Activated T-helper 1 cell treated with anti-CD3 and anti-CD28 coated beads, Interleukin-12 subunit alpha, Interleukin-12 subunit beta, Interleukin-2, Interleukin-4 antibody, amounts not matched to agents 30 ng/mL and 10 ng/mL and 1 ng/mL, durations not matched to agents 14 hours and 24 hours and 36 hours (primary cell): Measurements from ENCODE around the gene GTF2A1L. TPM values are rescaled to one million over a fixed set of nuclear protein-coding genes. Genes with fewer than 3 reads are reported as not detected.
"Not testable (repeated sequence)": the region's sequence is repeated elsewhere in the genome, so short reads cannot be mapped to it uniquely, and the experiment has no call there.

Source experiments
- DNase-seq: peaks from one replicate; pipeline ENCODE4 v3.0.0; 2021; ENCODE audit warnings: low spot score
- H3K27ac Mint-ChIP-seq: one replicate; pipeline ENCODE4 v1.8.0; 2021; ENCODE audit warnings: mild to moderate bottlenecking, mixed read lengths
- H3K27me3 Mint-ChIP-seq: one replicate; pipeline ENCODE4 v1.8.0; 2022; ENCODE audit warnings: mild to moderate bottlenecking, moderate library complexity, mixed read lengths; ENCODE audit not compliant: insufficient read depth
- H3K36me3 Mint-ChIP-seq: one replicate; pipeline ENCODE4 v1.8.0; 2021; ENCODE audit warnings: low read depth, mixed read lengths
- H3K4me1 Mint-ChIP-seq: one replicate; pipeline ENCODE4 v1.8.0; 2021; ENCODE audit warnings: low read depth, mixed read lengths
- H3K4me3 Mint-ChIP-seq: one replicate; pipeline ENCODE4 v1.8.0; 2021; ENCODE audit warnings: mild to moderate bottlenecking, moderate library complexity, mixed read lengths
- H3K9me3 Mint-ChIP-seq: one replicate; pipeline ENCODE4 v1.8.0; 2021; ENCODE audit warnings: mixed read lengths
- intact Hi-C: fragments of 100-400 bp; cut with micrococcal nuclease; formaldehyde crosslinking; loops from one replicate; pipeline ENCODE4 v1.15.1; 2024
- total RNA-seq: library from RNA; stranded (reverse); gene quantifications from 2 replicates; pipeline ENCODE4 v1.2.3, GENCODE V29; 2022

GTF2A1L gene
- total RNA-seq, 1 donor from 2014 or later, result not detected

DNA sequence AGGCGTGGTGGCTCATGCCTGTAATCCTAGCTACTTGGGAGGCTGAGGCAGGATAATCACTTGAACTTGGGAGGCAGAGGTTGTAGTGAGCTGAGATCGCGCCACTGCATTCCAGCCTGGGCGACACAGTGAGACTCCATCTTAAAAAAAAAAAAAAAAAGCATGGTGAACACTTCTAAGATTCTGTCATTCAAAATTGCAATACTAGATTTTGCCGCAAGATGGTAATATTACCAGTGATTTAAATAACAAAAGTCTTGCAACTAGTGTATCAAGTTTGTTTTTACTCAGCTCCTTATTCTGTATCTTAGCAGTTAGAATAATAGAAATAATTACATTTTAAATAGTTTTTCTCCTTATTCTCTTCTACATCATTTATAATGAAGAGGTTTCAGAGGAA is 5.0 kb downstream of the GTF2A1L start:
- intact Hi-C loops, H3K4me3 Mint-ChIP-seq, DNase-seq: not testable (repeated sequence)

DNA sequence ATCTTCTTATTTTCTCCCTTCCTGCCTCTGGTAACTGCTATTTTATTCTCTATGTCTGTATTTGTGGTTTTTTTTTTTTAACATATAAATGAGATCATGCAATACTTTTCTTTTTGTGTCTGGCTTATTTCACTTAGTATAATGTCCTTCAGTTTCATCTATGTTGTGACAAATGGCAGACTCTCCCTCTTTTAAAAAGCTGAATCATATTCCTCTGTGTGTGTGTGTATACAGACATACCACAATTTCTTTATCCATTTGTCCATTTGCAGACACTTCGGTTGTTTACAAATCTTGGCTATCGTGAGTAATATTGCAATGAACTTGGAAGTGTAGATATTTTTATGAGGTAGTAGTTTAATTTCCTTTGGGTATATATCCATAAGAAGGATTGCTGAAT is 7.0 kb downstream of the GTF2A1L start:
- Mint-ChIP-seq H3K36me3 (no peaks in the 10 kb centered on the region), H3K27ac (no peak overlapping the region), H3K4me3 (no peak overlapping the region), H3K4me1 (no peaks in the 10 kb centered on the region), H3K27me3 (peaks cover 3% of the 10 kb centered on the region), H3K9me3 (no peaks in the 10 kb centered on the region)
- intact Hi-C loops, result no loop called here
- DNase-seq, result no peak

More for the DNA sequence above, 5.0 kb downstream of the GTF2A1L start:
- not testable (repeated sequence) for H3K36me3 Mint-ChIP-seq, H3K27ac Mint-ChIP-seq, H3K4me1 Mint-ChIP-seq, H3K9me3 Mint-ChIP-seq, H3K27me3 Mint-ChIP-seq

DNA sequence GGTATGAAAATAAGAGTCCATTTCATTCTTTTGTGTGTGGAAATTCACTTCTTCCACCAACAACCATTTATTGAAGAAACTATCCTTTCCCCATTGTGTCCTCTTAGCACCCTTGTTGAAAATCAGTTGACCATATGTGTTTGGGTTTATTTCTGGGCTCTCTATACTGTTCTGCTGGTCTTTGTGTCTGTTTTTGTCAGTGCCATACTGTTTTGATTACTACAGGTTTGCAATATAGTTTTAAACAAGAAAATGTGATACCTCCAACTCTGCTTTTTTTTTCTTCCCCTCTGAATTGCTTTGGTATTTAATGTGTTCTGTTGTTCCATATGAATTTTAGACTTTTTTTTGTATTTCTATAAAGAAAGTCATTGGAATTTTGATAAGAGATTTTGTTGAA is 8.4 kb downstream of the GTF2A1L start:
- Mint-ChIP-seq H3K27me3 (peaks cover 3% of the 10 kb centered on the region), H3K4me1 (no peaks in the 10 kb centered on the region), H3K9me3 (no peaks in the 10 kb centered on the region), H3K36me3 (no peaks in the 10 kb centered on the region), H3K27ac (no peak overlapping the region), H3K4me3 (no peak overlapping the region)
- intact Hi-C loops, result no loop called here
- no peak for DNase-seq

DNA sequence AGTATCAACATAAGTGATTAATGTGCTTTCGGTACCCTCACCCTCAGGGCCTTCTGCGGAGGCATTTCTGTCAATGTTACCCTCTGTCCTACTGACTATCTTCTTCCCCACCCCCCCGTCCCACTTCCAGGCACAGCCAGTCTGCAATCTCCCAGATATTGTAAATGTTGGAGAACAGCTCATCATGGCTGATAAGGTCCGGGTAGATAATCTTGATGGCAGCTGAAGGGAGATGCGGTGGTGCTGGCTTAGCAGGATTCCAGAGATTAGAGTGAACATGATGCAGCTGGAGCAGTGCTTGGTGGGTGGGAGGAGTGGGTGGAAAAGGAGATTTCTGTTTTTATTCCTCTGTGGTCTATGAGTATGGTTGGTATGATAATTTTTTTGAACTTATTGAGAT is 15.5 kb downstream of the GTF2A1L start:
- Mint-ChIP-seq H3K27ac (no peak overlapping the region), H3K4me1 (no peaks in the 10 kb centered on the region), H3K4me3 (no peak overlapping the region), H3K36me3 (no peaks in the 10 kb centered on the region), H3K27me3 (no peaks in the 10 kb centered on the region), H3K9me3 (no peaks in the 10 kb centered on the region)
- no peak for DNase-seq
- intact Hi-C loops, result no loop called here

DNA sequence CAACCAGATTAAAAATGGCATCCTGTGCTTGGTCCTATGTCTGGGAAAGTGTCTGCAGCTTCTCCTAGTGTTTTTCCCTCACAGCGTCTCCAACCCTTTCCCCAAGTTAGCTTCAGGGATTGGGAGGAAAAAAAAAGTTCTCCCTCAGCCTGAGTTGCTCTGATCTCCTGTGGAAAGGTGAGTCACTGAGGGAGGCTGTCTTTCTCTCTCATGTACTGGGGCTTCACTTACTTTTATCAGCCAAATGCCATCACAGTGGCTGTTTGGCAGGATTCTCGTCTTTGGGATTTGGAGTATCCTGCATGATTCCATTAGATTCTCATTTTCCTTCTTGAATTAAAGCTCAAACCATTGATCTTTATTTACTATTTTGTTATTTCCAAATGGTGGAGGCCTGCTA is 18.1 kb downstream of the GTF2A1L start:
- no peak overlapping the region for H3K27ac Mint-ChIP-seq
- H3K4me1 Mint-ChIP-seq, result no peaks in the 10 kb centered on the region

DNA sequence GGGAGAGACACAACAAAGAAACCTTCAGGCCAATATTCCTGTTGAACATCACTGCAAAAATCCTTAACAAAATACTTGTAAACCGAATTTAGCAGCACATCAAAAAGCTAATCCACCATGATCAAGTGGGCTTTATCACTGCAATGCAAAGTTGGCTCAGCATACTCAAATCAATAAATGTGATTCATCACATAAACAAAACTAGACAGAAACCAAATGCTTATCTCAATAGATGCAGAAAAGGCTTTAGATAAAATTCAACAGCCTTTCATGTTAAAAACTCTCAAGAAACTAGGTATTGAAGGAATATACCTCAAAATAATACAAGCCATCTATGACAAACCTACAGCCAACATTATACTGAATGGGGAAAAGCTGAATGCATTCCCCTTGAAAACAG is 20.6 kb downstream of the GTF2A1L start:
- Mint-ChIP-seq H3K36me3 (no peaks in the 10 kb centered on the region), H3K27me3 (peaks cover 7% of the 10 kb centered on the region), H3K4me3 (no peak overlapping the region), H3K27ac (no peak overlapping the region), H3K4me1 (no peaks in the 10 kb centered on the region), H3K9me3 (no peaks in the 10 kb centered on the region)
- no peak for DNase-seq
- intact Hi-C loops, result no loop called here

More for the DNA sequence above, 18.1 kb downstream of the GTF2A1L start:
- H3K27me3 Mint-ChIP-seq, result peaks cover 7% of the 10 kb centered on the region
- no peaks in the 10 kb centered on the region for H3K36me3 Mint-ChIP-seq
- no peak for DNase-seq
- intact Hi-C loops, result no loop called here
- no peaks in the 10 kb centered on the region for H3K9me3 Mint-ChIP-seq
- no peak overlapping the region for H3K4me3 Mint-ChIP-seq

DNA sequence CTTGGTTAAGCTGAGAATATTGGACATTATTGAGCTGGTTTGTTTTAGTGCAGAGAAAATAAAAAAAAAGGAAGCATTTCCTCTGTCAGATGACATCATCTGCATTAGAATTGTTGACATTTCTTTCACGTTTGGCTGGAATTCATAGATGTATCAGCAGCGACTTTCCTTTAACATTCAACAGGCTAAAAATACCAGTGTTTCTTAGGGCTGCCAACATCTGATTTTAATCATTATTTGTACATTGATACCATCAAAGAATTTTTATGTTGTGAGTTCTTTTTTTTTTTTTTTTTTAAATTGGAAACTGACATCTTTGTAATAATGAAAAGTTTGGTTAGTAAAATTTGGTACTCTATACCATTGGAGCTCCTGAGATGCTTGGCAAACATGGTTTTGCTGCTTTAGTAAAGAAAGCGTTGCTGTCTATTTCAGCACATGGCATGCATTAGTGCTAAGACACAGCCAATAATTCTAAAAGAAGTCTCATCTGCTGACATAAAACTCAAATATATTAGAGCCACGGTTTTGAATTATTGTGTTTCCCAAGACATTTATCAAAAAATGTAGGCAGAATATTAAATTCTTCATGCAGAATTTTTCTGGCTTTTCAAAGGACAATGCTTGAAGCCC is 33.6 kb downstream of the GTF2A1L start:
- H3K4me3 Mint-ChIP-seq, result no peak overlapping the region
- H3K36me3 Mint-ChIP-seq, result no peaks in the 10 kb centered on the region
- no peak for DNase-seq
- peaks cover 3% of the 10 kb centered on the region for H3K27me3 Mint-ChIP-seq
- intact Hi-C loops, result no loop called here
- no peaks in the 10 kb centered on the region for H3K4me1 Mint-ChIP-seq
- no peak overlapping the region for H3K27ac Mint-ChIP-seq
- no peaks in the 10 kb centered on the region for H3K9me3 Mint-ChIP-seq

DNA sequence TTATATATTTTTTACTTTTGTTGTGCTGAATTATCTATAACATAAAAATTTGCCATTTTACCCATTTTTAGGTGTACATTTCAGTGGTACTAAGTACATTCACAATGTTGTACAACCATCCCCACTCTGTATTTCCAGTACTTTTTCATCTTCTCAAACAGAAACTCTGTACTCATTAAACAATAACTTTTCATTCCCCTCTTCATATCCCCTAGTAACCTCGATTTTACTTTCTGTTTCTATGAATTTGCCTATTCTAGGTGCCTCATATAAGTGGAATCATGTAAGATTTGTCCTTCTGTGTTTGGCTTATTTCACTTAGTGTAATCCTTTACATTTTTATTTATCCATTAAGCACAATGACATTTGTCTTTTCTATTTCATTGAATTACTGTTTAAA is 51.3 kb downstream of the GTF2A1L start:
- Mint-ChIP-seq H3K4me1 (no peaks in the 10 kb centered on the region), H3K27me3 (no peaks in the 10 kb centered on the region), H3K27ac (no peak overlapping the region), H3K4me3 (no peak overlapping the region), H3K36me3 (no peaks in the 10 kb centered on the region), H3K9me3 (no peaks in the 10 kb centered on the region)
- intact Hi-C loops, result no loop called here
- no peak for DNase-seq

DNA sequence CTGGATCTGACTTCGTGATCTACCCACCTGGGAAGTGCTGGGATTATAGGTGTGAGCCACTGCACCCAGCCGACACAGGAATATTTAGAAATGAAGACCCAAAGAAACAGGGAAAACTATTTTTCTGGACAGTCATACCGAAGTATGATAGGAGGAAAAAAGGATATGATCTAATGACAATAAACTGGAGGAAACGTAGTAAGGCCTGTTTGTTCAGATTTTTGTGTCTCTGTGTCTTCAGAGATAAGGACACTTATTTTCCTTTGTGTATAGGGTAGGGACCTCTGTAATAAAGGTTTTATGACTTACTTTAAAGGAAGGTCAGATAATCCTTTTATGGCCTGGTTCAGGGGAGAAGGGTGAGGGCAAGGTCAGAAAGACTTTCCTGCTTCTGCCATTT is 55.9 kb downstream of the GTF2A1L start:
- Mint-ChIP-seq H3K4me1 (no peaks in the 10 kb centered on the region), H3K27me3 (peaks cover 2% of the 10 kb centered on the region), H3K9me3 (no peaks in the 10 kb centered on the region), H3K36me3 (no peaks in the 10 kb centered on the region), H3K4me3 (no peak overlapping the region), H3K27ac (no peak overlapping the region)
- no peak for DNase-seq
- intact Hi-C loops, result no loop called here

DNA sequence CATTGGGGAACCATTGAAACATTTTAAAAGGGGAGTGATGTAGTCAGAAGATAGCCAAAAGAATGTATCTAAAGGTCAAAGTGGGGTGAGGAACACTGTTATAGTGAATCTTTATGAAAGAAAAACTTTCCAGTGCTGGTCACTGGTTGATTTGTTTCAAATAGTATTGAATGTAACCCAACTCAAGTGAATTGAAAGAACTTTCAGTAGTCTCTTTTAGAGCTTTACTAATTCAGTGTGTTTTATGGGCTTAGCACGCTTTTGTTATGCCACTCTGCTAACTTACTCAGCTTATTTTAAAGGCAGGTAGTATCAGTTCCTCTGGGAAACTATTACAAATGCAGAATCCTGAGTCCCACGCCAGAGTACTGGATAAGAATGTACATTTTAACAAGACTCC is 57.3 kb downstream of the GTF2A1L start:
- intact Hi-C loops, result no loop called here
- DNase-seq, result no peak

DNA sequence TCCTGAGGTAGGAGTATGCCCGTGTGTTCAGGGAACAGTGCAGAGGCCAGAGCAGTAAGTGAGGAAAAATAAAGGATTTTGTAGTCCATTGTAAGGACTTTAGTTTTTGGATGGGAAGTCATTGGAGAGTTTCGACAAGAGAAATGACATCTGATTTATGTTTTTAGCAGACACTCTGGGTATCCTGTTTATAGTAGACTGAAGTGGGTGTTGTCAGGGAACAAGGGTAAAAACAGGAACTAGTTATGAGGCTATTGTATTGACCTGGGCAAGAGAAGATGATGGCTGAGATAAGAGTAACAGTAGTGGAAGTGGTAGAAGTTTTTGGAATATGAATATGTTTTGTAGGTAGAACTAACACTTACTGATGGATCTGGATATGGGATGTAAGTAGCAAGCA is 59.8 kb downstream of the GTF2A1L start:
- Mint-ChIP-seq H3K4me1 (no peaks in the 10 kb centered on the region), H3K4me3 (no peak overlapping the region), H3K27ac (no peak overlapping the region), H3K27me3 (peaks cover 8% of the 10 kb centered on the region), H3K9me3 (no peaks in the 10 kb centered on the region), H3K36me3 (no peaks in the 10 kb centered on the region)
- no peak for DNase-seq
- intact Hi-C loops, result no loop called here

More for the DNA sequence above, 57.3 kb downstream of the GTF2A1L start:
- peaks cover 2% of the 10 kb centered on the region for H3K27me3 Mint-ChIP-seq
- no peak overlapping the region for H3K27ac Mint-ChIP-seq
- H3K36me3 Mint-ChIP-seq, result no peaks in the 10 kb centered on the region
- H3K4me3 Mint-ChIP-seq, result no peak overlapping the region
- H3K9me3 Mint-ChIP-seq, result no peaks in the 10 kb centered on the region
- H3K4me1 Mint-ChIP-seq, result no peaks in the 10 kb centered on the region

DNA sequence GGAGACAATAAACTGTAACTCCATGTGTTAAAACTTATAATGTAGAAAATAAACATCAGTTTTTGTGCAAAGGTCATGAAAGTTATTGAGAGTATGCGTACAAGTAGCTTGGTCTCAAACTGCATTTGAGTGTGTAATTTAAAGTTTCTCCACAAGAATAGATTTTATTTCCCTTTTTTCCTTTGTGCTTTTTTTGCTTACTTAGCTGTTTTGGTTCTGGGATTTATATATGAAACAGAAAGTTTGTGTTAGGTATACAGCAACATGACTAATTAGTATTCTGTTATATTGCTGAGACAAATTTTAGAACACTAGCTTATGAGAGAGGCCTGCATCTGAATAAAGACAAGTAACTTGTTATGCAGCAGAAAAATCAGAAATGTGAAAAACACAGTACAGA is 67.5 kb downstream of the GTF2A1L start:
- Mint-ChIP-seq H3K9me3 (no peaks in the 10 kb centered on the region), H3K27me3 (peaks cover 9% of the 10 kb centered on the region), H3K36me3 (no peaks in the 10 kb centered on the region), H3K4me3 (no peak overlapping the region), H3K4me1 (no peaks in the 10 kb centered on the region), H3K27ac (no peak overlapping the region)
- DNase-seq, result no peak
- intact Hi-C loops, result no loop called here

DNA sequence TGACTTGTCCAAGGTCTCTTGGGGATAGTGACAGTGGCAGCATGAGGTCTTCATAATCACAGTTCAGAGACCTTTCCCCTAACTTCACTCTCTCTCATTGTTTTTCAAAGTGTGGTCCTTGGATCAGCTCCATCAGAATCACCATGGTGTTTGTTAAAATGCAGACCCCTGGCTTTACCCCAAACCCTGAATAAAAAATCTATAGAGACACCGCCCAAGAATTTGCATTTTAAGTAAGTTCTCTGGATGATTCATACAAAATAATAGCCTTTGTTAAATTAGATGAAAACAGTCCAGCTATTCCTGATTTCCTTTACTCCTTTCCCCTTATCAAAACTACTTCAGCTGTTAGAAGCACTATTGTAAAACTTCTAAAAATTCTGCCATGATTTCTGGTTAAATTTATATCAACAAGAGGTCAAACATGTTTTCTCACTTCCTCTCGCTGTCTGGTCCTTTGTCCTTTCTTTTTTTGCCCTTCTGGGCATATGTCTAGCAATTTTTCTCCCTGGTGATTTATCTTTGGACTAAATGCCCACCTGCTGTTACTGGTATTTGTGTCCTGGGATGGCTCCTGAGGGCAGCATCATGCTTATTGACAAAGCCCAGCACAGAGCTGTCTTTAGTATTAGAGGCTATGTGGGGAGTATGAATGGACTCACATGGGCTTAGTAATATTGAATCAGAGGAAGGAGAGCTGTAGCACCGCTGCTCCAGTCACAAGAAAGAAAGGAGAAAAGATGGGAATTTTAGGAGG is 74.5 kb downstream of the GTF2A1L start:
- H3K27me3 Mint-ChIP-seq, result peaks cover 2% of the 10 kb centered on the region
- H3K4me3 Mint-ChIP-seq, result no peak overlapping the region
- no peak for DNase-seq
- H3K9me3 Mint-ChIP-seq, result no peaks in the 10 kb centered on the region
- H3K4me1 Mint-ChIP-seq, result no peaks in the 10 kb centered on the region
- no peak overlapping the region for H3K27ac Mint-ChIP-seq
- intact Hi-C loops, result no loop called here
- H3K36me3 Mint-ChIP-seq, result no peaks in the 10 kb centered on the region
